ENCODE results near the gene ZNF135.

ZNF135 gene

DNA sequence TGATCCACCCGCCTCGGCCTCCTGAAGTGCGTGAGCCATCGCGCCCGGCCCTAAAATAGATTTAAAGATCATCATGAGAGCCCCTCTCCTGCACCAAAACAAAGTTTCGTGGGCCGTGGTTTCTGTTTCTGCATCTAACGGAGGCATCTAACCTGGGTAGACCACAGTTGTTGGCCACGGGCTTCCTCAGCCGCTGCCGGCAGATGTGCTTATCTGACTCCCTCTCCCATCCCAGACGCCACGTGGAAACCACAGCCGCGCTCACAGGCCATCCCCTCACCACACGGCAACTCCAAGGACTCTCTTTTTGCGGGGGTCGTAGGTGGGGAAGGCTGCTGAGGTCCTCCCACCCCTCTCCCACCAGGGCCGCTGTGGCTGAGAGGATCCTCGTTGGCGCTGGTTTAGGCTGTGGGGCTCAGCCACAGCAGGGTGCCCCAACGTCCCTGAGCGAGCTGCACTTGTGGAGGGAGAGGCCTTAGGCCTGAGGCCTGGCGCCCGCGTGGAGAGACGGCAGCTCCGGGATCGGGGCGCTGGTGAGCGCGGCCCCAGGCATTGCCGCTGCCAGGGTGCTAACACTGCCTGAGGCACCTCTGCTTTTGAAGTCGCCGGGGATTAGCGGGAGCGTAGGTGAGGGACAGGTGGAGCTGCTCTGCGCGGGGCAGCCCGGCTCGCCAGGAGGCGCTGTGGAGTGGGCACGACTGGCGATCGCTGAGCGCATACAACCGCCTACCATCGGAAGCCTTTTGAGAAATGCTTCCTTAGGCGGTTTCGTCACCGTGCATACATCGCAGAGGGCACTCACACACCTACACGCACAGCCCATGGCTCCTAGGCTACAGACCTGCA lies 16.4 kb upstream of the ZNF135 start:
- Histone ChIP-seq H4K8ac (ENCODE audit: low read depth, low read length) (no peak overlapping the region), H3K27me3 (ENCODE audit: insufficient read depth, low read length, poor library complexity) (no peaks in the 10 kb centered on the region), H2BK120ac (ENCODE audit: low read depth, low read length) (no peak overlapping the region), H3K4me3 (ENCODE audit: low read length) (no peak overlapping the region), H3K18ac (ENCODE audit: low read length) (no peak overlapping the region), H3K4me1 (ENCODE audit: control insufficient read depth, low read depth, low read length) (no peaks in the 10 kb centered on the region), H3K23ac (ENCODE audit: low read length) (no peak overlapping the region), H3K9ac (ENCODE audit: low read length) (no peak overlapping the region), H3K56ac (ENCODE audit: low read length) (no peak overlapping the region), H2BK15ac (replicated peaks; ENCODE audit: low read depth) (no peak overlapping the region), H3K4me2 (ENCODE audit: low read length) (no peak overlapping the region), H4K5ac (ENCODE audit: low read length) (no peak overlapping the region), H2AK5ac (ENCODE audit: low read length) (no peak overlapping the region), H3K27ac (ENCODE audit: low read depth, low read length) (no peak overlapping the region), H3K79me1 (ENCODE audit: low read length) (no peaks in the 10 kb centered on the region), H3K79me2 (ENCODE audit: control insufficient read depth, insufficient read depth, low read length) (no peaks in the 10 kb centered on the region), H3K4ac (ENCODE audit: low read depth, low read length) (no peak overlapping the region), H2BK5ac (ENCODE audit: low read length) (no peak overlapping the region), H3K36me3 (ENCODE audit: control insufficient read depth, insufficient read depth, low read length) (no peaks in the 10 kb centered on the region)
- WGBS (ENCODE audit: extremely low coverage, insufficient coverage, low lambda C conversion rate) = no CpG with 5 or more reads among the region's 54 CpGs
- DNase-seq = peak; percentile 83

DNA sequence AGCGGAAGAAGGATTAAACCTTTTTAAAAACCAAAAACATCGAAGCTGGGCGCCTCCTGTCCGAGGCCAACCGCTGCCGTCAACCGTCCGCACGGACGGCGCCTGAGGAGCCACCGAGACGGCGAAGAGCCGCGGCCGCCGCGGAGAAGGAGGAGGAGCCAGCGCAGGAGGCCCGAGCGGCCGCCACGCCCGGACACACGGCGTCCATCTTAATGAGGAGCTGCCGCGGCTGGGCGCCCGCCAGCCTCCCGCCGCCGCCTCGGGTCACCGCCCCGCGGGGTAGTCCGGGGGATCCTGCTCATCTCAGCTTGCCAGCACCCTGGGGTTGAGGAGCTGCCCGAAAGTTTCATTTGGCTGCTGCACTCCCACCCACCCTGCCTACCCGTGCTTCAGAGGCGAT lies 14.7 kb upstream of the ZNF135 start:
- Histone ChIP-seq H3K4me2 (ENCODE audit: low read length) (no peak overlapping the region), H3K4ac (ENCODE audit: low read depth, low read length) (no peak overlapping the region), H3K9ac (ENCODE audit: low read length) (no peak overlapping the region), H3K27ac (ENCODE audit: low read depth, low read length) (no peak overlapping the region), H2AK5ac (ENCODE audit: low read length) (no peak overlapping the region), H2BK5ac (ENCODE audit: low read length) (no peak overlapping the region), H3K36me3 (ENCODE audit: control insufficient read depth, insufficient read depth, low read length) (no peaks in the 10 kb centered on the region), H3K27me3 (ENCODE audit: insufficient read depth, low read length, poor library complexity) (no peaks in the 10 kb centered on the region), H3K4me1 (ENCODE audit: control insufficient read depth, low read depth, low read length) (no peaks in the 10 kb centered on the region), H3K18ac (ENCODE audit: low read length) (no peak overlapping the region), H4K8ac (ENCODE audit: low read depth, low read length) (no peak overlapping the region), H3K56ac (ENCODE audit: low read length) (no peak overlapping the region), H3K23ac (ENCODE audit: low read length) (no peak overlapping the region), H2BK15ac (replicated peaks; ENCODE audit: low read depth) (no peak overlapping the region), H2BK120ac (ENCODE audit: low read depth, low read length) (no peak overlapping the region), H3K79me2 (ENCODE audit: control insufficient read depth, insufficient read depth, low read length) (no peaks in the 10 kb centered on the region), H4K5ac (ENCODE audit: low read length) (no peak overlapping the region), H3K4me3 (ENCODE audit: low read length) (no peak overlapping the region), H3K79me1 (ENCODE audit: low read length) (no peaks in the 10 kb centered on the region)
- WGBS (ENCODE audit: extremely low coverage, insufficient coverage, low lambda C conversion rate) = no CpG with 5 or more reads among the region's 42 CpGs
- no peak for DNase-seq

DNA sequence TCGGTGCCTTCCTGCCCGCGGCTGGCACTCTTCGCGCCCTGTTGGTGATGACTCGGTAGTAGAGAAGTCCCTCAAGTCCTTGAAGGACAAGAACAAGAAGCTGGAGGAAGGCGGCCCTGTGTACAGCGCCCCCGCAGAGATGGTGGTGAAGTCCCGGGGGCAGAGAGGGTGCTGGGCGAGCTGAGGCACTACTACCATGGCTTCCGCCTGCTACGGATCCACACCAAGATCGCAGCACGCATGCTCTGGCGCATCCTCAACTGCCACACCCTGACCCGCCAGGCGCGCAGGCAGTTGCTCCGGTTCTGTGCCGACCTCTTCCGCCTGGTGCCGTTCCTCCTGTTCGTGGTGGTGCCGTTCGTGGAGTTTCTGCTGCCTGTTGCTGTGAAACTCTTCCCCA lies 14.2 kb upstream of the ZNF135 start:
- Histone ChIP-seq H3K56ac (ENCODE audit: low read length) (no peak overlapping the region), H3K4me1 (ENCODE audit: control insufficient read depth, low read depth, low read length) (no peaks in the 10 kb centered on the region), H3K4me3 (ENCODE audit: low read length) (no peak overlapping the region), H3K23ac (ENCODE audit: low read length) (no peak overlapping the region), H3K27me3 (ENCODE audit: insufficient read depth, low read length, poor library complexity) (no peaks in the 10 kb centered on the region), H2BK5ac (ENCODE audit: low read length) (no peak overlapping the region), H3K4ac (ENCODE audit: low read depth, low read length) (no peak overlapping the region), H4K8ac (ENCODE audit: low read depth, low read length) (no peak overlapping the region), H2AK5ac (ENCODE audit: low read length) (no peak overlapping the region), H3K36me3 (ENCODE audit: control insufficient read depth, insufficient read depth, low read length) (no peaks in the 10 kb centered on the region), H3K9ac (ENCODE audit: low read length) (no peak overlapping the region), H3K79me2 (ENCODE audit: control insufficient read depth, insufficient read depth, low read length) (no peaks in the 10 kb centered on the region), H3K4me2 (ENCODE audit: low read length) (no peak overlapping the region), H3K79me1 (ENCODE audit: low read length) (no peaks in the 10 kb centered on the region), H3K27ac (ENCODE audit: low read depth, low read length) (no peak overlapping the region), H2BK120ac (ENCODE audit: low read depth, low read length) (no peak overlapping the region), H2BK15ac (replicated peaks; ENCODE audit: low read depth) (no peak overlapping the region), H3K18ac (ENCODE audit: low read length) (no peak overlapping the region), H4K5ac (ENCODE audit: low read length) (no peak overlapping the region)
- no peak for DNase-seq
- no CpG with 5 or more reads among the region's 26 CpGs for WGBS (ENCODE audit: extremely low coverage, insufficient coverage, low lambda C conversion rate)

DNA sequence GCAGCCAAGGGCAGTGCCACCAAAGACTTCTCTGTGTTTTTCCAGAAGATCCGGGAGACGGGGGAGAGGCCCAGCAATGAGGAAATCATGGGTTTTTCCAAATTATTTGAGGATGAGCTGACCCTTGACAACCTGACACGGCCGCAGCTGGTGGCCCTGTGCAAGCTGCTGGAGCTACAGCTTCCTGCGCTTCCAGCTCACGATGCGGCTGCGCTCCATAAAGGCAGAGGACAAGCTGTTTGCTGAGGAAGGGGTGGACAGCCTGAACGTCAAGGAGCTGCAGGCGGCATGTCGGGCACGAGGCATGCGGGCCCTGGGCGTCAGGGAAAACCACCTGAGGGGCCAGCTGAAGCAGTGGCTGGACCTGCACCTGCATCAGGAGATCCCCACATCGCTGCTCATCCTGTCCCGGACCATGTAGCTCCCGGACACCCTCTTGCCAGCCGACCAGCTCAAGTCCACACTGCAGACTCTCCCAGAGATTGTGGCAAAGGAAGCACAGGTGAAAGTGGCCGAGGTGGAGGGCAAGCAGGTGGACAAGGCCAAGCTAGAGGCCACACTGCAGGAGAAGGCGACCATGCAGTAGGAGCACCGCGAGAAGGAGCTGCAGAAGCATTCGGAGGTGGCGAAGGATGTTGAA lies 13.6 kb upstream of the ZNF135 start:
- H3K18ac ChIP-seq (ENCODE audit: low read length) = no peak overlapping the region
- H3K56ac ChIP-seq (ENCODE audit: low read length) = no peak overlapping the region
- H3K79me2 ChIP-seq (ENCODE audit: control insufficient read depth, insufficient read depth, low read length) = no peaks in the 10 kb centered on the region
- no peak overlapping the region for H3K23ac ChIP-seq (ENCODE audit: low read length)
- H3K36me3 ChIP-seq (ENCODE audit: control insufficient read depth, insufficient read depth, low read length) = no peaks in the 10 kb centered on the region
- H2BK15ac ChIP-seq (replicated peaks; ENCODE audit: low read depth) = no peak overlapping the region
- no peak overlapping the region for H3K9ac ChIP-seq (ENCODE audit: low read length)
- DNase-seq = no peak
- no peaks in the 10 kb centered on the region for H3K4me1 ChIP-seq (ENCODE audit: control insufficient read depth, low read depth, low read length)
- H2AK5ac ChIP-seq (ENCODE audit: low read length) = no peak overlapping the region
- H3K79me1 ChIP-seq (ENCODE audit: low read length) = no peaks in the 10 kb centered on the region
- H3K27me3 ChIP-seq (ENCODE audit: insufficient read depth, low read length, poor library complexity) = no peaks in the 10 kb centered on the region
- H2BK120ac ChIP-seq (ENCODE audit: low read depth, low read length) = no peak overlapping the region
- no CpG with 5 or more reads among the region's 24 CpGs for WGBS (ENCODE audit: extremely low coverage, insufficient coverage, low lambda C conversion rate)
- no peak overlapping the region for H4K5ac ChIP-seq (ENCODE audit: low read length)
- no peak overlapping the region for H4K8ac ChIP-seq (ENCODE audit: low read depth, low read length)
- no peak overlapping the region for H2BK5ac ChIP-seq (ENCODE audit: low read length)
- no peak overlapping the region for H3K4me2 ChIP-seq (ENCODE audit: low read length)
- H3K27ac ChIP-seq (ENCODE audit: low read depth, low read length) = no peak overlapping the region
- no peak overlapping the region for H3K4ac ChIP-seq (ENCODE audit: low read depth, low read length)
- H3K4me3 ChIP-seq (ENCODE audit: low read length) = no peak overlapping the region

DNA sequence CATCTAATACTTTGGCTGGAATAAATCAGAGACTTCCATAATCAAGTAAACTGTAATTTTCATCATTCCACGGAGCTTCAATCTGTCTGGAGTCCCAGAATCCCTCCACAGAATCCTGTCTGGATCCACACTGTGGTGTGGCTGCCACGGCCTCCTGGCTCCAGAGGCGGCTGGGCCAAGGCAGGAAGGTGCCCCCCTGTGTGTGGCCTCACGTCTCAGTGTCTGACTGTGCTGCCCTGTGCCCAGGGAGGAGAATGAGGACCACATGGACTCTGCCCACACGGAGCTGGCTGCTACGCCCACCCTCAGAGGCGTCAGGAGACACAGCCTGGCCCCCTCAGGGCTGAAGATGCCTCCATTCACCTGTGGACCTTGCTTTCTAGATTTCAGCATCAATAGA lies 12.2 kb upstream of the ZNF135 start:
- Histone ChIP-seq H3K4me1 (ENCODE audit: control insufficient read depth, low read depth, low read length) (no peaks in the 10 kb centered on the region), H3K23ac (ENCODE audit: low read length) (no peak overlapping the region), H3K79me2 (ENCODE audit: control insufficient read depth, insufficient read depth, low read length) (no peaks in the 10 kb centered on the region), H3K56ac (ENCODE audit: low read length) (no peak overlapping the region), H3K4ac (ENCODE audit: low read depth, low read length) (no peak overlapping the region), H2BK15ac (replicated peaks; ENCODE audit: low read depth) (no peak overlapping the region), H3K4me3 (ENCODE audit: low read length) (no peak overlapping the region), H3K27ac (ENCODE audit: low read depth, low read length) (no peak overlapping the region), H3K9ac (ENCODE audit: low read length) (no peak overlapping the region), H2BK5ac (ENCODE audit: low read length) (no peak overlapping the region), H3K18ac (ENCODE audit: low read length) (no peak overlapping the region), H2BK120ac (ENCODE audit: low read depth, low read length) (no peak overlapping the region), H2AK5ac (ENCODE audit: low read length) (no peak overlapping the region), H3K4me2 (ENCODE audit: low read length) (no peak overlapping the region), H4K8ac (ENCODE audit: low read depth, low read length) (no peak overlapping the region), H3K36me3 (ENCODE audit: control insufficient read depth, insufficient read depth, low read length) (no peaks in the 10 kb centered on the region), H3K27me3 (ENCODE audit: insufficient read depth, low read length, poor library complexity) (no peaks in the 10 kb centered on the region), H4K5ac (ENCODE audit: low read length) (no peak overlapping the region), H3K79me1 (ENCODE audit: low read length) (no peaks in the 10 kb centered on the region)
- DNase-seq = no peak
- WGBS (ENCODE audit: extremely low coverage, insufficient coverage, low lambda C conversion rate) = no CpG with 5 or more reads among the region's 7 CpGs
